ENCODE measurements around the gene POLE. TPM values are rescaled to one million over a fixed set of nuclear protein-coding genes. Genes with fewer than 3 reads are reported as not detected.

The POLE gene
- polyA plus RNA-seq, 1 of the 3 experiments (the other 2 are of a cell fraction): 20.1 TPM

DNA sequence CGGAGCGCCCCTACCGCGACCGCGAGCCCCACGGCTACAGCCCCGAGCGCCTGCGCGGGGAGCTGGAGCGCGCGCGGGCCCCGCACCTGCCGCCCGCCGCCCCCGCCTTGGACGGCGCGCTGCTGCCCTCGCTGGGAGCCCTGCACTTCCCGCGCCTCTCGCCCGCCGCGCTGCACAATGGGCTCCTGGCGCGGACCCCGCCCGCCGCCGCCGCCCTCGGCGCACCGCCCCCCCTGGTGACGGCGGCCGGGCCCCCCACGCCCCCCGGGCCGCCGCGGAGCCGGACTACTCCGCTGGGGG, 103.8 kb downstream of the POLE start:
- TF ChIP-seq RAD21 (IDR thresholded peaks at IDR 0.05; ENCODE audit: low read length): no peak
- TF ChIP-seq GATA2 (CRISPR knock-in tag; IDR thresholded peaks at IDR 0.05): no peak
- TF ChIP-seq, protein P1, sequence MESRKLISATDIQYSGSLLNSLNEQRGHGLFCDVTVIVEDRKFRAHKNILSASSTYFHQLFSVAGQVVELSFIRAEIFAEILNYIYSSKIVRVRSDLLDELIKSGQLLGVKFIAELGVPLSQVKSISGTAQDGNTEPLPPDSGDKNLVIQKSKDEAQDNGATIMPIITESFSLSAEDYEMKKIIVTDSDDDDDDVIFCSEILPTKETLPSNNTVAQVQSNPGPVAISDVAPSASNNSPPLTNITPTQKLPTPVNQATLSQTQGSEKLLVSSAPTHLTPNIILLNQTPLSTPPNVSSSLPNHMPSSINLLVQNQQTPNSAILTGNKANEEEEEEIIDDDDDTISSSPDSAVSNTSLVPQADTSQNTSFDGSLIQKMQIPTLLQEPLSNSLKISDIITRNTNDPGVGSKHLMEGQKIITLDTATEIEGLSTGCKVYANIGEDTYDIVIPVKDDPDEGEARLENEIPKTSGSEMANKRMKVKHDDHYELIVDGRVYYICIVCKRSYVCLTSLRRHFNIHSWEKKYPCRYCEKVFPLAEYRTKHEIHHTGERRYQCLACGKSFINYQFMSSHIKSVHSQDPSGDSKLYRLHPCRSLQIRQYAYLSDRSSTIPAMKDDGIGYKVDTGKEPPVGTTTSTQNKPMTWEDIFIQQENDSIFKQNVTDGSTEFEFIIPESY (IDR thresholded peaks at IDR 0.05; ENCODE audit: borderline replicate concordance, low read depth): no peak
- no peak for TF ChIP-seq TEAD4 (IDR thresholded peaks at IDR 0.05; ENCODE audit: borderline replicate concordance, insufficient read depth)
- TF ChIP-seq RCOR1 (IDR thresholded peaks at IDR 0.05; ENCODE audit: low read length): no peak
- TF ChIP-seq GABPA (IDR thresholded peaks at IDR 0.05; ENCODE audit: low read depth): no peak
- TF ChIP-seq USF1 (IDR thresholded peaks at IDR 0.05; ENCODE audit: borderline replicate concordance, low read depth): no peak
- no peak for TF ChIP-seq REST (IDR thresholded peaks at IDR 0.05; ENCODE audit: low read depth, low read length)
- TF ChIP-seq, protein P2, sequence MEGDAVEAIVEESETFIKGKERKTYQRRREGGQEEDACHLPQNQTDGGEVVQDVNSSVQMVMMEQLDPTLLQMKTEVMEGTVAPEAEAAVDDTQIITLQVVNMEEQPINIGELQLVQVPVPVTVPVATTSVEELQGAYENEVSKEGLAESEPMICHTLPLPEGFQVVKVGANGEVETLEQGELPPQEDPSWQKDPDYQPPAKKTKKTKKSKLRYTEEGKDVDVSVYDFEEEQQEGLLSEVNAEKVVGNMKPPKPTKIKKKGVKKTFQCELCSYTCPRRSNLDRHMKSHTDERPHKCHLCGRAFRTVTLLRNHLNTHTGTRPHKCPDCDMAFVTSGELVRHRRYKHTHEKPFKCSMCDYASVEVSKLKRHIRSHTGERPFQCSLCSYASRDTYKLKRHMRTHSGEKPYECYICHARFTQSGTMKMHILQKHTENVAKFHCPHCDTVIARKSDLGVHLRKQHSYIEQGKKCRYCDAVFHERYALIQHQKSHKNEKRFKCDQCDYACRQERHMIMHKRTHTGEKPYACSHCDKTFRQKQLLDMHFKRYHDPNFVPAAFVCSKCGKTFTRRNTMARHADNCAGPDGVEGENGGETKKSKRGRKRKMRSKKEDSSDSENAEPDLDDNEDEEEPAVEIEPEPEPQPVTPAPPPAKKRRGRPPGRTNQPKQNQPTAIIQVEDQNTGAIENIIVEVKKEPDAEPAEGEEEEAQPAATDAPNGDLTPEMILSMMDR (IDR thresholded peaks at IDR 0.05): no peak
- no peak for TF ChIP-seq SIN3A (IDR thresholded peaks at IDR 0.05; ENCODE audit: borderline replicate concordance, low read depth, low read length)
- TF ChIP-seq, protein P3, sequence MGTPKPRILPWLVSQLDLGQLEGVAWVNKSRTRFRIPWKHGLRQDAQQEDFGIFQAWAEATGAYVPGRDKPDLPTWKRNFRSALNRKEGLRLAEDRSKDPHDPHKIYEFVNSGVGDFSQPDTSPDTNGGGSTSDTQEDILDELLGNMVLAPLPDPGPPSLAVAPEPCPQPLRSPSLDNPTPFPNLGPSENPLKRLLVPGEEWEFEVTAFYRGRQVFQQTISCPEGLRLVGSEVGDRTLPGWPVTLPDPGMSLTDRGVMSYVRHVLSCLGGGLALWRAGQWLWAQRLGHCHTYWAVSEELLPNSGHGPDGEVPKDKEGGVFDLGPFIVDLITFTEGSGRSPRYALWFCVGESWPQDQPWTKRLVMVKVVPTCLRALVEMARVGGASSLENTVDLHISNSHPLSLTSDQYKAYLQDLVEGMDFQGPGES (IDR thresholded peaks at IDR 0.05; ENCODE audit: low read depth, low read length): no peak
- no peak for TF ChIP-seq TCF12 (IDR thresholded peaks at IDR 0.05)
- TF ChIP-seq MAX (IDR thresholded peaks at IDR 0.05; ENCODE audit: low read depth): no peak
- TF ChIP-seq JUND (IDR thresholded peaks at IDR 0.05): no peak
- no peak for TF ChIP-seq FOXJ3 (CRISPR knock-in tag; IDR thresholded peaks at IDR 0.05)
- TF ChIP-seq, protein P4, sequence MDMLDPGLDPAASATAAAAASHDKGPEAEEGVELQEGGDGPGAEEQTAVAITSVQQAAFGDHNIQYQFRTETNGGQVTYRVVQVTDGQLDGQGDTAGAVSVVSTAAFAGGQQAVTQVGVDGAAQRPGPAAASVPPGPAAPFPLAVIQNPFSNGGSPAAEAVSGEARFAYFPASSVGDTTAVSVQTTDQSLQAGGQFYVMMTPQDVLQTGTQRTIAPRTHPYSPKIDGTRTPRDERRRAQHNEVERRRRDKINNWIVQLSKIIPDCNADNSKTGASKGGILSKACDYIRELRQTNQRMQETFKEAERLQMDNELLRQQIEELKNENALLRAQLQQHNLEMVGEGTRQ (IDR thresholded peaks at IDR 0.05; ENCODE audit: borderline replicate concordance, low read depth, low read length): no peak
- TF ChIP-seq YY1 (IDR thresholded peaks at IDR 0.05; ENCODE audit: low read depth): no peak
- no peak overlapping the region for H3K4me2 ChIP-seq
- ChIA-PET CTCF (no interaction called here), POLR2A (no interaction called here)
- H2AFZ ChIP-seq (ENCODE audit: low read depth): no peak overlapping the region
- H3K79me2 ChIP-seq (ENCODE audit: insufficient read depth): no peaks in the 10 kb centered on the region
- peaks cover 8% of the 10 kb centered on the region for H3F3A ChIP-seq (replicated peaks; ENCODE audit: insufficient read depth)
- no peaks in the 10 kb centered on the region for H4K20me1 ChIP-seq (ENCODE audit: insufficient read depth)
- H3K9ac ChIP-seq: no peak overlapping the region
- H3K4me1 ChIP-seq (ENCODE audit: control insufficient read depth in 1 of 2, insufficient read depth in 2 of 2, low read depth in 1 of 2, low read length in 1 of 2): no peaks in the 10 kb centered on the region
- no peaks in the 10 kb centered on the region for H3K9me3 ChIP-seq
- DNase-seq: no peak
- peaks cover 0 to 14% of the 10 kb centered on the region in 2 experiments for H3K36me3 ChIP-seq (replicated peaks in 1 of 2; ENCODE audit: control insufficient read depth in 1 of 2, insufficient read depth in 2 of 2, low read length in 1 of 2)
- 98% methylated on average over 36 of the region's 50 CpGs for WGBS (ENCODE audit: low lambda C conversion rate)
- H3K27ac ChIP-seq (ENCODE audit: low read depth in 2 of 2, low read length in 1 of 2): no peak overlapping the region
- no peaks in the 10 kb centered on the region for H3K9me2 ChIP-seq
- H3K4me3 ChIP-seq (ENCODE audit: low read depth in 2 of 2, low read length in 1 of 2): no peak overlapping the region
- H3K27me3 ChIP-seq (ENCODE audit: insufficient read depth): no peaks in the 10 kb centered on the region

Measured in SK-N-SH (cell line).